Bronchial epithelial cell (primary cell): Measurements from ENCODE around the gene RMND1. TPM values are rescaled to one million over a fixed set of nuclear protein-coding genes. Genes with fewer than 3 reads are reported as not detected.

ENCODE experiments used
- DNase-seq: peaks from one replicate; pipeline ENCODE4 v3.0.0-alpha.2; 2010; ENCODE audit warnings: low read depth
- FAIRE-seq: peaks from 2 replicates; lab custom pipeline; 2011; peaks lifted over from hg19 to GRCh38; lab: Jason Lieb, UNC
- H3K27me3 ChIP-seq: 2 replicates; pipeline ENCODE4 v1.5.1; 2011; ENCODE audit warnings: low read length; ENCODE audit not compliant: control insufficient read depth, insufficient read depth
- H3K36me3 ChIP-seq: 2 replicates; pipeline ENCODE4 v1.5.1; 2011; ENCODE audit warnings: low read length; ENCODE audit not compliant: control insufficient read depth, insufficient read depth
- H3K4me3 ChIP-seq: 2 replicates; pipeline ENCODE4 v1.5.1; 2011; ENCODE audit warnings: mild to moderate bottlenecking, low read depth, low read length, control low read depth
- total RNA-seq: library from RNA; depleted of rRNA; stranded (reverse); fragments of >200 nt; gene quantifications from 2 replicates; pipeline ENCODE4 v1.2.1, GENCODE V29; 2014
- TF ChIP-seq, protein P1 (sequence below): IDR thresholded peaks from 2 replicates; pipeline ENCODE4 v1.5.1; 2011; ENCODE audit warnings: mild to moderate bottlenecking, moderate library complexity, low read length, control low read depth, inconsistent platforms; ENCODE audit not compliant: insufficient read depth, severe bottlenecking

RMND1 gene
- total RNA-seq, 1 donor from 2014 or later = 51.6 TPM

DNA sequence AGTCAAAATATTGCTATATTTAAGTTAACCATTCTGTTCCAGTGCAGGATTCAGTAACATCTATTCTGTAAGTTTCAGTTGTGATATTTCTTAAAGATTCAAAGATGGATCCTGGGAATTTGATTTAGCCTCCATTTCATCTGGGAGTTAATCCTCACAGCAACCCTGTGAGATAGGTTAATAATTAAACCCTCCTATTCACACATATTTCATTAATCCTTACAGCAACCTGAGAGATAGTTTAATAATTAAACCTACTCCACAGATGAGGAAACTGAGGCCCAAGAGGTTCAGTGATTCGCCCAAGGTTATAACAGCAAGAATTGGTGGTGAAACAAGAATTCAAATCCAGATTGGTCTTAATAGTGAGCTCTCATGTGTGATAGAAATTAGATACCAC, 49.7 kb downstream of the RMND1 start:
- H3K36me3 ChIP-seq = peaks cover 4% of the 10 kb centered on the region
- DNase-seq (no peak), FAIRE-seq (no peak)

DNA sequence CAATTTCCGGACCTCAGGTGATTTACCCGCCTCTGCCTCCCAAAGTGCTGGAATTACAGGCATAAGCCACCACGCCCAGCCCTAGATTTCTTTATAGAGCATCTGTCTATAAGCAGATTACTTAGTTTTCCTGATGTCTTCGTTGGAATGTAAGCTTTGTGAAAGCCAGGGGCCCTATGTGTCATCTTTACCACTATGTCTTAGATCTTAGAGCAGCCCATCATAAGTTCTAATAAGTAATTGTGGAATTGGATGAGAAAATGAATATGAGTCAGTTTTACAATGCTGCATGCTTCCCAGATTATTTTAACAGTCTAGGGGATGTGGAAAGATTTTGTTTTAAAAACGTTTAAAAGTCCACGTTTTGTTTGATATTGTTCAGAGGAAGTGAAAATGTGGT, 51.5 kb downstream of the RMND1 start:
- FAIRE-seq (no peak), DNase-seq (no peak)
- Histone ChIP-seq H3K36me3 (peaks cover 3% of the 10 kb centered on the region), H3K27me3 (no peaks in the 10 kb centered on the region), H3K4me3 (no peak overlapping the region)
- TF ChIP-seq, protein P1, sequence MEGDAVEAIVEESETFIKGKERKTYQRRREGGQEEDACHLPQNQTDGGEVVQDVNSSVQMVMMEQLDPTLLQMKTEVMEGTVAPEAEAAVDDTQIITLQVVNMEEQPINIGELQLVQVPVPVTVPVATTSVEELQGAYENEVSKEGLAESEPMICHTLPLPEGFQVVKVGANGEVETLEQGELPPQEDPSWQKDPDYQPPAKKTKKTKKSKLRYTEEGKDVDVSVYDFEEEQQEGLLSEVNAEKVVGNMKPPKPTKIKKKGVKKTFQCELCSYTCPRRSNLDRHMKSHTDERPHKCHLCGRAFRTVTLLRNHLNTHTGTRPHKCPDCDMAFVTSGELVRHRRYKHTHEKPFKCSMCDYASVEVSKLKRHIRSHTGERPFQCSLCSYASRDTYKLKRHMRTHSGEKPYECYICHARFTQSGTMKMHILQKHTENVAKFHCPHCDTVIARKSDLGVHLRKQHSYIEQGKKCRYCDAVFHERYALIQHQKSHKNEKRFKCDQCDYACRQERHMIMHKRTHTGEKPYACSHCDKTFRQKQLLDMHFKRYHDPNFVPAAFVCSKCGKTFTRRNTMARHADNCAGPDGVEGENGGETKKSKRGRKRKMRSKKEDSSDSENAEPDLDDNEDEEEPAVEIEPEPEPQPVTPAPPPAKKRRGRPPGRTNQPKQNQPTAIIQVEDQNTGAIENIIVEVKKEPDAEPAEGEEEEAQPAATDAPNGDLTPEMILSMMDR = no peak

More for the DNA sequence above, 49.7 kb downstream of the RMND1 start:
- TF ChIP-seq, protein P1 = no peak
- H3K27me3 ChIP-seq = no peaks in the 10 kb centered on the region
- H3K4me3 ChIP-seq = no peak overlapping the region

- H3K36me3 ChIP-seq = peaks cover 3% of the 10 kb centered on the region
- no peaks in the 10 kb centered on the region for H3K27me3 ChIP-seq
- no peak overlapping the region for H3K4me3 ChIP-seq
- DNase-seq (peak; percentile 34), FAIRE-seq (no peak)
- TF ChIP-seq, protein P1 = no peak
Measured at GRCh38 chr6:151399679-151400078, 52.2 kb downstream of the RMND1 start.

- Histone ChIP-seq H3K4me3 (no peak overlapping the region), H3K36me3 (peaks cover 2% of the 10 kb centered on the region), H3K27me3 (no peaks in the 10 kb centered on the region)
- TF ChIP-seq, protein P1 = no peak
- DNase-seq (no peak), FAIRE-seq (no peak)
Measured at GRCh38 chr6:151393410-151393809, 58.5 kb downstream of the RMND1 start.

GRCh38 chr6:151392427-151392826, 59.5 kb downstream of the RMND1 start:
- FAIRE-seq (no peak), DNase-seq (no peak)
- Histone ChIP-seq H3K4me3 (peak overlapping the region; percentile 91), H3K27me3 (no peaks in the 10 kb centered on the region), H3K36me3 (peaks cover 1% of the 10 kb centered on the region)
- TF ChIP-seq, protein P1 = no peak
